Loucy (cell line): ENCODE measurements around the gene BTN3A1.
"Not testable (repeated sequence)": the region's sequence is repeated elsewhere in the genome, so short reads cannot be mapped to it uniquely, and the experiment has no call there.

Source experiments
- H2AFZ ChIP-seq: fragments of 200-600 bp; sonication (generic); 2 replicates; pipeline ENCODE4 v1.6.0; 2016; ENCODE audit warnings: antibody characterized with exemption, mild to moderate bottlenecking, low read length, moderate library complexity
- H3F3A ChIP-seq: fragments of 200-600 bp; 2 replicates; pipeline ENCODE4 v1.6.0; 2016; ENCODE audit warnings: antibody characterized with exemption, low read depth, mild to moderate bottlenecking
- H3K27me3 ChIP-seq: fragments of 200-600 bp; sonication (generic); 2 replicates; pipeline ENCODE4 v1.6.1; 2014; ENCODE audit warnings: low read length, mild to moderate bottlenecking; ENCODE audit not compliant: insufficient read depth, poor library complexity, severe bottlenecking
- H3K36me3 ChIP-seq: fragments of 200-600 bp; sonication (generic); 2 replicates; pipeline ENCODE4 v1.6.1; 2016; ENCODE audit warnings: low read length; ENCODE audit not compliant: insufficient read depth
- H3K4me1 ChIP-seq: fragments of 200-600 bp; sonication (generic); 2 replicates; pipeline ENCODE4 v1.5.1; 2014; ENCODE audit warnings: low read length, mild to moderate bottlenecking; ENCODE audit not compliant: insufficient read depth, poor library complexity, severe bottlenecking
- H3K4me2 ChIP-seq: fragments of 200-600 bp; sonication (generic); 2 replicates; pipeline ENCODE4 v1.6.0; 2014; ENCODE audit warnings: antibody characterized with exemption, low read length, low read depth, mild to moderate bottlenecking; ENCODE audit not compliant: poor library complexity, severe bottlenecking
- H3K4me3 ChIP-seq: fragments of 200-600 bp; sonication (generic); 2 replicates; pipeline ENCODE4 v1.5.1; 2014; ENCODE audit warnings: low read length, mild to moderate bottlenecking, mixed read lengths; ENCODE audit not compliant: poor library complexity, severe bottlenecking
- H3K79me2 ChIP-seq: fragments of 200-600 bp; sonication (generic); 2 replicates; pipeline ENCODE4 v1.6.1; 2014; ENCODE audit warnings: low read length; ENCODE audit not compliant: insufficient read depth
- H3K9ac ChIP-seq: fragments of 200-600 bp; sonication (generic); 2 replicates; pipeline ENCODE4 v1.6.0; 2014; ENCODE audit warnings: mild to moderate bottlenecking, low read depth, low read length, moderate library complexity; ENCODE audit not compliant: poor library complexity, severe bottlenecking
- H3K9me2 ChIP-seq: fragments of 200-600 bp; sonication (generic); replicated peaks from 2 replicates; pipeline ENCODE4 v1.6.1; 2016; ENCODE audit warnings: low read depth, low read length, mixed read lengths
- H3K9me3 ChIP-seq: fragments of 200-600 bp; sonication (generic); 2 replicates; pipeline ENCODE4 v1.6.1; 2014; ENCODE audit warnings: mild to moderate bottlenecking, antibody characterized with exemption, low read length, low read depth; ENCODE audit not compliant: insufficient read depth
- H4K20me1 ChIP-seq: fragments of 200-600 bp; sonication (generic); 2 replicates; pipeline ENCODE4 v1.6.0; 2014; ENCODE audit warnings: antibody characterized with exemption, low read length, mild to moderate bottlenecking; ENCODE audit not compliant: insufficient read depth, poor library complexity, severe bottlenecking
- EZH2phosphoT487 ChIP-seq: fragments of 200-600 bp; IDR thresholded peaks from 2 replicates; pipeline ENCODE4 v1.6.1; 2018; ENCODE audit warnings: antibody characterized with exemption, mild to moderate bottlenecking, moderate library complexity, borderline replicate concordance
- TF ChIP-seq, protein P1 (sequence below): fragments of 200-600 bp; sonication (generic); conservative IDR thresholded peaks from 2 replicates; pipeline ENCODE4 v1.5.1; 2014; ENCODE audit warnings: mild to moderate bottlenecking, antibody characterized with exemption, low read length

BTN3A1 gene

DNA sequence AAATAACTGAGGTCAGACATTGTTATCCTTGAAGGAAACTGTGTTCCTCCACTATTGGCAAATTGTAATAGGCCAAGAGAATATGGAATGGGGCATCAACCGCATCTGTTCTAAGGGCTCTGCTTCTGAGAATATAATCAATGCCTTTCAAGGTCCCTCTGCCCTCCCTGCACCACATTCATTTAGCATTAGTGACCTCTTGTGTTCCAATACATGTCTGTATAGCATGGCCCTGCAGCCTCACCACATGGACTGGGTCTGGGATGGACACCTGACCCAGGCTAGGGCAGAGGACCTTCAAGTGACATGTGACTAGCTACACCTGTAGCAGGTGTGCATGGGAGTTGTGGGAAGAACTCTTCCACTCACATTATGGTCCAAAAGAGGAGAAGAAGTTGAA lies 14.2 kb downstream of the BTN3A1 start:
- no peaks in the 10 kb centered on the region for H3K27me3 ChIP-seq
- no peak overlapping the region for H3K4me3 ChIP-seq
- H3K4me1 ChIP-seq, result peaks cover 10% of the 10 kb centered on the region
- H3K4me2 ChIP-seq, result no peak overlapping the region
- no peaks in the 10 kb centered on the region for H3K79me2 ChIP-seq
- peaks cover 8% of the 10 kb centered on the region; the same call in 1 of the 2 replicates for H3K9me3 ChIP-seq
- no peaks in the 10 kb centered on the region for H3K9me2 ChIP-seq
- H2AFZ ChIP-seq, result no peak overlapping the region
- no peaks in the 10 kb centered on the region for H4K20me1 ChIP-seq
- no peaks in the 10 kb centered on the region for H3F3A ChIP-seq
- no peaks in the 10 kb centered on the region for H3K36me3 ChIP-seq
- TF ChIP-seq, protein P1, sequence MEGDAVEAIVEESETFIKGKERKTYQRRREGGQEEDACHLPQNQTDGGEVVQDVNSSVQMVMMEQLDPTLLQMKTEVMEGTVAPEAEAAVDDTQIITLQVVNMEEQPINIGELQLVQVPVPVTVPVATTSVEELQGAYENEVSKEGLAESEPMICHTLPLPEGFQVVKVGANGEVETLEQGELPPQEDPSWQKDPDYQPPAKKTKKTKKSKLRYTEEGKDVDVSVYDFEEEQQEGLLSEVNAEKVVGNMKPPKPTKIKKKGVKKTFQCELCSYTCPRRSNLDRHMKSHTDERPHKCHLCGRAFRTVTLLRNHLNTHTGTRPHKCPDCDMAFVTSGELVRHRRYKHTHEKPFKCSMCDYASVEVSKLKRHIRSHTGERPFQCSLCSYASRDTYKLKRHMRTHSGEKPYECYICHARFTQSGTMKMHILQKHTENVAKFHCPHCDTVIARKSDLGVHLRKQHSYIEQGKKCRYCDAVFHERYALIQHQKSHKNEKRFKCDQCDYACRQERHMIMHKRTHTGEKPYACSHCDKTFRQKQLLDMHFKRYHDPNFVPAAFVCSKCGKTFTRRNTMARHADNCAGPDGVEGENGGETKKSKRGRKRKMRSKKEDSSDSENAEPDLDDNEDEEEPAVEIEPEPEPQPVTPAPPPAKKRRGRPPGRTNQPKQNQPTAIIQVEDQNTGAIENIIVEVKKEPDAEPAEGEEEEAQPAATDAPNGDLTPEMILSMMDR, result no peak
- no peak for TF ChIP-seq EZH2phosphoT487
- H3K9ac ChIP-seq, result no peak overlapping the region

DNA sequence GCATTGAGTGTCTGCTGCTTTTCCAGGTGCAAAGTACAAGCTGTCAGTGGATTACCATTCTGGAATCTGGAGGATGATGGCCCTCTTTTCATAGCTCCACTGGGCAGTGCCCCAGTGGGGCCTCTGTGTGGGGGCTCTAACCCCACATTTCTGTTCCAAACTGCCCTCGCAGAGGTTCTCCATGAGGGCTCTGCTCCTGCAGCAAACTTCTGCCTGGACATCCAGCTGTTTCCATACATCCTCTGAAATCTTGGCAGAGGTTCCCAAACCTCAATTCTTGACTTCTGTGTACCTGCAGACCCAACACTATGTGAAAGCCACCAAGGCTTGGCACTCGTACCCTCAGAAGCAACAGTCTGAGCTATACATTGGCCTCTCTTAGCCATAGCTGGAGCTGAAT lies 16.0 kb downstream of the BTN3A1 start:
- not testable (repeated sequence) for H3K9me3 ChIP-seq, H3K4me3 ChIP-seq, H4K20me1 ChIP-seq

DNA sequence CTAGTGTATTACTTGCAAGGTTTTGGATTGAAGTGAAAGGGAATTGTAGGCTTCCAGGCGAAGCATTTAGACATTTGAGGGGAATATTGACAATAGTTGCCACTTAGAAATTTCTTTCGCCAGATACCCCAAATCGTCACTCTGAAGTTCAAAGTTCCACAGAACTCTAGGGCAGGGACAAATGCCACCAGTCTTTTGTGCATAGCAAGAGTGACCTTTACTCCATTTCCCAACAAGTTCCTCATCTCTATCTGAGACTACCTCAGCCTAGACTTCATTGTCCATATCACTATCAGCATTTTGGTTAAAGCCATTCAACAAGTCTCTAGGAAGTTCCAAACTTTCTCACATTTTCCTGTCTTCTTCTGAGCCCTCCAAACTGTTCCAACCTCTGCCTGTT lies 16.7 kb downstream of the BTN3A1 start:
- H3K9me2 ChIP-seq, H3K4me3 ChIP-seq, H3K9me3 ChIP-seq, H3K4me2 ChIP-seq, H3K36me3 ChIP-seq, H3F3A ChIP-seq, H3K9ac ChIP-seq, H3K4me1 ChIP-seq, H3K79me2 ChIP-seq, H3K27me3 ChIP-seq, H4K20me1 ChIP-seq, H2AFZ ChIP-seq: not testable (repeated sequence)

More for the DNA sequence above, 16.0 kb downstream of the BTN3A1 start:
- not testable (repeated sequence) for H3K4me2 ChIP-seq, H3F3A ChIP-seq, H3K36me3 ChIP-seq, H3K79me2 ChIP-seq, H3K9me2 ChIP-seq, H2AFZ ChIP-seq, H3K27me3 ChIP-seq, H3K9ac ChIP-seq, H3K4me1 ChIP-seq

DNA sequence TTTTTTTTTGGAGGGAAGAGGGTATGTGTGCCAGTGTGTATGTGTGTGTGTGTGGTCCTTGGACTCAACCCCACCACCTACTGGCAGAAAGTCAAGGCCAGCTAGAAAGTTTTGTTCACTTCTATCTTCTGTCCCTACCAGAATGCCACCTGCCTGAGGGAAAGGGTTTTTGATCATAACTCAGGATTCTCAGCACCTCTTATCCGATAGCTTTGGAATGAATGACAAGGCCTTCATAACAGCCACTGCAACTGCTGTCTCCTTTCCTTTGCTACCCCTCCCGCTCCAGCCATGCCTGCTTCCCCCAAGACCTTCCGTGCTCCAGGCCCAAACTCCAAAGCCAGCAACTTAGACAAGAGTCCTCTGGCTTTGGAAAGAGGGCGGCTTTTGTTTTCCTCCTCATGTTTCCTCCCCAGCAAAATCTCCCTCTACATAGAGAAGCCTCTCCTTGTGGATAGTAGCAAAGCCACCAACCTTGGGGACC lies 18.7 kb downstream of the BTN3A1 start:
- Histone ChIP-seq H4K20me1 (no peaks in the 10 kb centered on the region), H3K4me2 (peak overlapping the region; percentile 78), H3F3A (no peaks in the 10 kb centered on the region), H3K36me3 (no peaks in the 10 kb centered on the region), H3K79me2 (no peaks in the 10 kb centered on the region), H3K4me1 (peaks cover 14% of the 10 kb centered on the region), H3K9me2 (no peaks in the 10 kb centered on the region), H3K9ac (peak overlapping the region; percentile 81), H3K9me3 (peaks cover 8% of the 10 kb centered on the region; the same call in 1 of the 2 replicates), H3K27me3 (no peaks in the 10 kb centered on the region), H2AFZ (peak overlapping the region; percentile 96), H3K4me3 (peak overlapping the region; percentile 86)
- TF ChIP-seq, protein P1, result peak; percentile 74
- no peak for TF ChIP-seq EZH2phosphoT487
